GM19193 (cell line): ENCODE data around the gene TFRC.

Experiments
- POLR2A ChIP-seq: IDR thresholded peaks from 4 replicates; pipeline ENCODE4 v1.6.1; 2011; ENCODE audit not compliant: insufficient read depth, insufficient read length; ENCODE audit errors: extremely low read depth

Gene TFRC

GRCh38 chr3:196016485-196016884 is 65.4 kb downstream of the TFRC start:
- TF ChIP-seq POLR2A, result no peak

GRCh38 chr3:196016059-196016458 is 65.8 kb downstream of the TFRC start:
- no peak for TF ChIP-seq POLR2A

- no peak for TF ChIP-seq POLR2A
Measured at GRCh38 chr3:196013587-196014487, 68.1 kb downstream of the TFRC start.

GRCh38 chr3:196012941-196013476 is 68.9 kb downstream of the TFRC start:
- no peak for TF ChIP-seq POLR2A

GRCh38 chr3:196012481-196012880 is 69.4 kb downstream of the TFRC start:
- TF ChIP-seq POLR2A, result no peak

GRCh38 chr3:196009456-196009855 is 72.4 kb downstream of the TFRC start:
- TF ChIP-seq POLR2A, result no peak

- no peak for TF ChIP-seq POLR2A
Measured at GRCh38 chr3:196008929-196009328, 73.0 kb downstream of the TFRC start.

GRCh38 chr3:196008387-196008786 is 73.5 kb downstream of the TFRC start:
- no peak for TF ChIP-seq POLR2A

- no peak for TF ChIP-seq POLR2A
Measured at GRCh38 chr3:196007744-196008335, 74.0 kb downstream of the TFRC start.

GRCh38 chr3:196003611-196004010 is 78.3 kb downstream of the TFRC start:
- no peak for TF ChIP-seq POLR2A

- no peak for TF ChIP-seq POLR2A
Measured at GRCh38 chr3:195999896-196000295, 82.0 kb downstream of the TFRC start.
